HepG2 (cell line): ENCODE results near the gene SPTAN1. TPM values are rescaled to one million over a fixed set of nuclear protein-coding genes. Genes with fewer than 3 reads are reported as not detected.
A peak's percentile ranks its signal among the peaks of the same experiment; 100 is the strongest.

ENCODE experiments used
- BRD4 ChIP-seq: sonication (generic); formaldehyde crosslinking; IDR thresholded peaks from 2 replicates; pipeline ENCODE4 v1.4.0; 2020; ENCODE audit warnings: missing genetic modification reagents
- DMAP1 ChIP-seq: IDR thresholded peaks from 2 replicates; pipeline ENCODE4 v1.6.1; 2016
- ELF3 ChIP-seq: IDR thresholded peaks from 2 replicates; pipeline ENCODE4 v1.6.1; 2016; ENCODE audit warnings: missing genetic modification reagents, missing compliant biosample characterization
- ELF4 ChIP-seq: sonication (generic); formaldehyde crosslinking; IDR thresholded peaks from 2 replicates; pipeline ENCODE4 v1.5.0; 2020; ENCODE audit warnings: missing genetic modification reagents, mild to moderate bottlenecking, moderate library complexity, borderline replicate concordance
- EP300 ChIP-seq, 3 experiments: sonication (generic) in 1 of 3; formaldehyde crosslinking in 1 of 3; IDR thresholded peaks; 2 replicates each; pipeline versions ENCODE4 v1.5.1 to v1.6.1; 2011 to 2020; ENCODE audit warnings: low read depth in 2 of 3, low read length in 2 of 3, borderline replicate concordance in 1 of 3, improper control_type of control experiment in 1 of 3, mild to moderate bottlenecking in 1 of 3, missing genetic modification reagents in 1 of 3, moderate library complexity in 1 of 3
- HNF4A ChIP-seq: sonication (generic); formaldehyde crosslinking; IDR thresholded peaks from 2 replicates; pipeline ENCODE4 v1.4.0; 2020; ENCODE audit warnings: missing genetic modification reagents
- MAFK ChIP-seq, 2 experiments: IDR thresholded peaks in 1 of 2; conservative IDR thresholded peaks in 1 of 2; 2 replicates each; pipeline ENCODE4 v1.6.1; 2011; ENCODE audit warnings: improper control_type of control experiment in 2 of 2, low read length in 2 of 2
- NFE2 ChIP-seq: sonication (generic); formaldehyde crosslinking; IDR thresholded peaks from 2 replicates; pipeline ENCODE4 v1.4.0; 2020; ENCODE audit warnings: missing genetic modification reagents
- PAF1 ChIP-seq: IDR thresholded peaks from 2 replicates; pipeline ENCODE4 v1.6.1; 2016; ENCODE audit warnings: missing genetic modification reagents, missing compliant biosample characterization
- RELA ChIP-seq: sonication (generic); formaldehyde crosslinking; IDR thresholded peaks from 2 replicates; pipeline ENCODE4 v1.4.0; 2020; ENCODE audit warnings: missing genetic modification reagents
- TRIM24 ChIP-seq: sonication (generic); formaldehyde crosslinking; IDR thresholded peaks from 2 replicates; pipeline ENCODE4 v1.8.0; 2022; ENCODE audit warnings: mild to moderate bottlenecking, missing genetic modification reagents
- ZNF501 ChIP-seq: sonication (generic); formaldehyde crosslinking; IDR thresholded peaks from 2 replicates; pipeline ENCODE4 v1.5.1; 2020; ENCODE audit warnings: mild to moderate bottlenecking, moderate library complexity, missing genetic modification reagents
- ZNF709 ChIP-seq: sonication (generic); formaldehyde crosslinking; IDR thresholded peaks from 2 replicates; pipeline ENCODE4 v1.5.0; 2020; ENCODE audit warnings: mild to moderate bottlenecking, missing genetic modification reagents
- ZNF749 ChIP-seq: sonication (generic); formaldehyde crosslinking; IDR thresholded peaks from 2 replicates; pipeline ENCODE4 v1.8.0; 2022; ENCODE audit warnings: mild to moderate bottlenecking, missing genetic modification reagents, moderate library complexity, borderline replicate concordance
- ZSCAN31 ChIP-seq: sonication (generic); formaldehyde crosslinking; IDR thresholded peaks from 2 replicates; pipeline ENCODE4 v1.5.0; 2020; ENCODE audit warnings: low read depth, mild to moderate bottlenecking, missing genetic modification reagents
- polyA plus RNA-seq, 8 experiments: library from polyadenylated mRNA; depleted of rRNA in 3 of 8; stranded (reverse) in 7 of 8; unstranded in 1 of 8; fragments of >200 nt; fragmentation: Illumina TruSeq in 4 of 8; extraction: Trizol in 4 of 8; gene quantifications; 2 replicates each; pipeline versions ENCODE4 v1.2.1 to v1.2.3, GENCODE V29; 2011 to 2016; ENCODE audit warnings: low read depth in 4 of 8, missing spikeins in 1 of 8, mixed read lengths in 1 of 8; ENCODE audit not compliant: insufficient read depth in 1 of 8
- total RNA-seq, 5 experiments: library from RNA; depleted of rRNA; stranded (reverse); fragments of >200 nt; fragmentation: Illumina TruSeq; extraction: Trizol; gene quantifications; 2 replicates each; pipeline ENCODE4 v1.2.3, GENCODE V29; 2016; ENCODE audit warnings: low read depth in 1 of 5
- TF ChIP-seq, protein P1 (sequence below), 2 experiments: sonication (generic) in 1 of 2; formaldehyde crosslinking in 1 of 2; IDR thresholded peaks; 2 replicates each; pipeline versions ENCODE4 v1.6.1 to v1.9.0; 2014 to 2022; ENCODE audit warnings: antibody characterized with exemption in 1 of 2, borderline replicate concordance in 1 of 2, inconsistent platforms in 1 of 2, low read depth in 1 of 2, missing genetic modification reagents in 1 of 2
- TF ChIP-seq, protein P2 (sequence below): IDR thresholded peaks from 2 replicates; pipeline ENCODE4 v1.6.1; 2016; ENCODE audit warnings: mild to moderate bottlenecking, missing biosample characterization, missing genetic modification reagents
- TF ChIP-seq, protein P3 (sequence below): sonication (generic); formaldehyde crosslinking; IDR thresholded peaks from 2 replicates; pipeline ENCODE4 v1.8.1; 2023; ENCODE audit warnings: mild to moderate bottlenecking, missing genetic modification reagents
- TF ChIP-seq, protein P4 (sequence below): sonication (generic); formaldehyde crosslinking; IDR thresholded peaks from 2 replicates; pipeline ENCODE4 v1.8.0; 2022; ENCODE audit warnings: missing genetic modification reagents, mild to moderate bottlenecking, borderline replicate concordance

SPTAN1 gene
- total and polyA plus RNA-seq, 2 of the 13 experiments (the other 11 are each of a cell fraction or from before 2014, with no cell fraction given), result 106 to 111 TPM

DNA sequence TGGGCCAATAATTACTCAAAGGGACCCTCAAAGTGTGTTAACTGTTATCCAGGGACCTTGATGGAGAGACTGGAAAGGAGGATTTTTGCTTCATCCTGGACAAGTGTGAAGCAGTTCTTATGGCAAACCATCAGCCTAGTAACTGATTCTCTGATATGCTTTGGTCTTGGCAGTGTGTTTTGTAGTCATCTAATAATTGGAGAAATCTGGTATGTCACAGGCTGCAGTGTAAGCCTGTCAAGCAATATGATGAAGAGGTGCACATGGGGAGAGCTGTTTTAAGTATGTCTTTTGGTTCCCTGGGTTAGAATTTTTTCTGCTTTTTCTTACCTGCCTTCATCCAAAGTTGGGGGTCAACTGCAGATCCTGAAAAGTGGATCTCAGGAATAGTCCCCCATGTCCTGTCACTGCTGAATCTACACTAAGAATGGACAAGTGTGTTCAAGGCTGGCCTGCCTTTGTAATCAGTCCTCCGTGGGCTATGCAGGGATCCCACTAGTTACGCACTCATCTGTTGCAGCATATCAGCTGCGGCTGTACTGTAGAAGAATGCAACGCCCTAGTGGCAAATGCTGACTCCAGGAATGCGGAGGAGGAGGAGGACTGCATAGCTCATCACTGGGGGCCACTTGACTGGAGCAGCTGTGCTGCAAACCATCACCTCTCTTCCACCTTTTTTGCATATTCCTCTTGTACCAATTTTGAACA lies 1.9 kb downstream of the SPTAN1 start (continued):
- TF ChIP-seq, protein P1, sequence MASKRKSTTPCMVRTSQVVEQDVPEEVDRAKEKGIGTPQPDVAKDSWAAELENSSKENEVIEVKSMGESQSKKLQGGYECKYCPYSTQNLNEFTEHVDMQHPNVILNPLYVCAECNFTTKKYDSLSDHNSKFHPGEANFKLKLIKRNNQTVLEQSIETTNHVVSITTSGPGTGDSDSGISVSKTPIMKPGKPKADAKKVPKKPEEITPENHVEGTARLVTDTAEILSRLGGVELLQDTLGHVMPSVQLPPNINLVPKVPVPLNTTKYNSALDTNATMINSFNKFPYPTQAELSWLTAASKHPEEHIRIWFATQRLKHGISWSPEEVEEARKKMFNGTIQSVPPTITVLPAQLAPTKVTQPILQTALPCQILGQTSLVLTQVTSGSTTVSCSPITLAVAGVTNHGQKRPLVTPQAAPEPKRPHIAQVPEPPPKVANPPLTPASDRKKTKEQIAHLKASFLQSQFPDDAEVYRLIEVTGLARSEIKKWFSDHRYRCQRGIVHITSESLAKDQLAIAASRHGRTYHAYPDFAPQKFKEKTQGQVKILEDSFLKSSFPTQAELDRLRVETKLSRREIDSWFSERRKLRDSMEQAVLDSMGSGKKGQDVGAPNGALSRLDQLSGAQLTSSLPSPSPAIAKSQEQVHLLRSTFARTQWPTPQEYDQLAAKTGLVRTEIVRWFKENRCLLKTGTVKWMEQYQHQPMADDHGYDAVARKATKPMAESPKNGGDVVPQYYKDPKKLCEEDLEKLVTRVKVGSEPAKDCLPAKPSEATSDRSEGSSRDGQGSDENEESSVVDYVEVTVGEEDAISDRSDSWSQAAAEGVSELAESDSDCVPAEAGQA (IDR thresholded peaks at IDR 0.05; ENCODE audit: low read depth), result 0 out of 2 replicates have a peak, but pooled peaks have one; percentile 44
- TF ChIP-seq, protein P1 (CRISPR knock-in tag; IDR thresholded peaks at IDR 0.05; ENCODE audit: borderline replicate concordance), result no peak
- peak; percentile 69 to 72; a peak in 3 of 4 replicates for TF ChIP-seq MAFK (conservative IDR thresholded peaks at IDR 0.05 in 1 of 2, IDR thresholded peaks at IDR 0.05 in 1 of 2; ENCODE audit: low read length in 2 of 2)
- TF ChIP-seq, protein P2, sequence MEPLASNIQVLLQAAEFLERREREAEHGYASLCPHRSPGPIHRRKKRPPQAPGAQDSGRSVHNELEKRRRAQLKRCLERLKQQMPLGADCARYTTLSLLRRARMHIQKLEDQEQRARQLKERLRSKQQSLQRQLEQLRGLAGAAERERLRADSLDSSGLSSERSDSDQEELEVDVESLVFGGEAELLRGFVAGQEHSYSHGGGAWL (CRISPR knock-in tag), result no peak
- TF ChIP-seq, protein P3, sequence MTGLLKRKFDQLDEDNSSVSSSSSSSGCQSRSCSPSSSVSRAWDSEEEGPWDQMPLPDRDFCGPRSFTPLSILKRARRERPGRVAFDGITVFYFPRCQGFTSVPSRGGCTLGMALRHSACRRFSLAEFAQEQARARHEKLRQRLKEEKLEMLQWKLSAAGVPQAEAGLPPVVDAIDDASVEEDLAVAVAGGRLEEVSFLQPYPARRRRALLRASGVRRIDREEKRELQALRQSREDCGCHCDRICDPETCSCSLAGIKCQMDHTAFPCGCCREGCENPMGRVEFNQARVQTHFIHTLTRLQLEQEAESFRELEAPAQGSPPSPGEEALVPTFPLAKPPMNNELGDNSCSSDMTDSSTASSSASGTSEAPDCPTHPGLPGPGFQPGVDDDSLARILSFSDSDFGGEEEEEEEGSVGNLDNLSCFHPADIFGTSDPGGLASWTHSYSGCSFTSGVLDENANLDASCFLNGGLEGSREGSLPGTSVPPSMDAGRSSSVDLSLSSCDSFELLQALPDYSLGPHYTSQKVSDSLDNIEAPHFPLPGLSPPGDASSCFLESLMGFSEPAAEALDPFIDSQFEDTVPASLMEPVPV (CRISPR knock-in tag), result no peak
- no peak for TF ChIP-seq DMAP1 (CRISPR knock-in tag)
- 0 out of 4 replicates have a peak, but pooled peaks of 1 of the 2 experiments have one; percentile 37 for TF ChIP-seq EP300 (IDR thresholded peaks at IDR 0.05; ENCODE audit: low read depth in 2 of 2, low read length in 2 of 2)
- TF ChIP-seq EP300 (CRISPR knock-in tag; IDR thresholded peaks at IDR 0.05; ENCODE audit: borderline replicate concordance), result no peak
- TF ChIP-seq NFE2 (CRISPR knock-in tag), result 0 out of 2 replicates have a peak, but pooled peaks have one; percentile 18
- TF ChIP-seq ZNF501 (CRISPR knock-in tag), result no peak
- no peak for TF ChIP-seq HNF4A (CRISPR knock-in tag)
- no peak for TF ChIP-seq BRD4
- TF ChIP-seq ZNF749 (CRISPR knock-in tag), result no peak
- no peak for TF ChIP-seq ELF4
- peak; percentile 38; the same call in 1 of the 2 replicates for TF ChIP-seq ELF3 (CRISPR knock-in tag)
- no peak for TF ChIP-seq TRIM24 (CRISPR knock-in tag)
- TF ChIP-seq ZNF709 (CRISPR knock-in tag), result no peak
- TF ChIP-seq, protein P4, sequence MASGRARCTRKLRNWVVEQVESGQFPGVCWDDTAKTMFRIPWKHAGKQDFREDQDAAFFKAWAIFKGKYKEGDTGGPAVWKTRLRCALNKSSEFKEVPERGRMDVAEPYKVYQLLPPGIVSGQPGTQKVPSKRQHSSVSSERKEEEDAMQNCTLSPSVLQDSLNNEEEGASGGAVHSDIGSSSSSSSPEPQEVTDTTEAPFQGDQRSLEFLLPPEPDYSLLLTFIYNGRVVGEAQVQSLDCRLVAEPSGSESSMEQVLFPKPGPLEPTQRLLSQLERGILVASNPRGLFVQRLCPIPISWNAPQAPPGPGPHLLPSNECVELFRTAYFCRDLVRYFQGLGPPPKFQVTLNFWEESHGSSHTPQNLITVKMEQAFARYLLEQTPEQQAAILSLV (CRISPR knock-in tag), result no peak
- TF ChIP-seq RELA (CRISPR knock-in tag), result no peak
- TF ChIP-seq ZSCAN31 (CRISPR knock-in tag), result no peak
- no peak for TF ChIP-seq PAF1
